GM18909 (cell line): ENCODE measurements around the gene OPN4.

Source experiments
- ATAC-seq: cut with Tn5 transposase; IDR thresholded peaks from one replicate; pipeline ENCODE4 v1.9.1; 2021; ENCODE audit warnings: mild to moderate bottlenecking; ENCODE audit not compliant: unreplicated experiment, poor library complexity

The OPN4 gene

DNA sequence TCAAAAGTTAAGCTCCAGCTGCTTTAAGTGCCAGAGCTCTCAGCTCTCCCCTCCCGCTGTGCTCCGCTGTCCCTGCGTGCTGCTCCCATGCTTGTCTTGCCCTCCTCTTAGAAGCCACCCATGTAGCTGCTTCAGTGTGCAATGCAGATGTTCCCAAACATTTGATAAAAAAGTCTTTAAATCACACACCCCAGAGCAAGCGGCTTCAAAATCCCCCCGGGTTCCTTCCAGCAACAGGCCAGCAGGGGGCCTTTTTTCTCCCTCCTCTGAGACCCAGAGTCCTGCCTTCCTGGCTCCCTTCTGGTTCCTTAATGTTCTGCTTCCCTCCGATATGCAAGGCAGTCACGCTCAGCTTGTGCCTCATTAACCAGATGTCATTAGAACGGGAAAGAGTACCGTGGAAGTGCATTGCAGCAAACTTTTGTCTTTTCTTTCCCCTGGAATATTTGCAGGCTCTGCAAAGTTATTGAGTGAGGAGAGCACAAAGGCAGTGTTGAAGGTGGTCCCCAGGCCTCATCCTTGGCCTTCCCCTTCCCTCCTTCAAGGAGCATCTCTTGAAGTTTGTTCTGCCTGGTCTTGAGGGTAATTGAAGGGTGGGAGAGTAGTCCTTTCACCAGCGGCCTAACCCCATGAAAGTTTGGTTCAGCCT is 39.5 kb downstream of the OPN4 start:
- ATAC-seq = no peak

DNA sequence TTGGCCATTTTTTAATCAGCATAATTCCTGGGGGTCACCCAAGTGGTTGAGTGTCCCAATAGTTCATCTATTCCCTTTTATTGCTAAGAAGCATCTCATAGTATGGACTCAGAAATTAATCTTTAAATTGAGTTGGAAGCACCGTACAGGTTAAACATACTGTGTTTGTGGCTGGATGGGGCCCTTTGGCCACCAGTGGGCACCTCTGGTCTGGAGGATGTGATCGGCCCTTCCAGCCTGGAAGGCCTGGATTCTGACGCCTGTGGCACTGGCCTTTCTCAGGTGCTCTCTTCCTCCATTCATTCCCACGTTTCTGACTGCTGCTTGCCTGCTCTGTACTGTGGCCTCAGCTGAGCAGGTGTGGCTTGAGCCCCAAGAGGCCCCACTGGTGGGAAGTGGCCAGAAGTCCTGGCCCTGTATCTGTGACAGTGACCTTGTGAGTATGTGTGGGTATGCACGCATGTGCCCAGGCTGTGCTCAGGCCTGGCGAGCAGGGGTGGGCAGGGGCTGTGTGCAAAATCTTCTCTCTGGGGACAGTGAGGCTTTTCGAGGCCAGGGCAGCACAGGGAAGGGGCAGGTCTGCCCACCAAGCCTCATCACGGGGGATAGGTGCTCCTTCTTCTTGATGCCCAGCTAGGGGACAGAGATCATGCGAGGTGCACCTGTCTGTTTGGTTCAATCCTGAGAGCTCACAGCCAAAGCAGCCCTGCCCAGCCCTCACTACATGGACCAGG is 44.0 kb downstream of the OPN4 start:
- ATAC-seq = no peak

DNA sequence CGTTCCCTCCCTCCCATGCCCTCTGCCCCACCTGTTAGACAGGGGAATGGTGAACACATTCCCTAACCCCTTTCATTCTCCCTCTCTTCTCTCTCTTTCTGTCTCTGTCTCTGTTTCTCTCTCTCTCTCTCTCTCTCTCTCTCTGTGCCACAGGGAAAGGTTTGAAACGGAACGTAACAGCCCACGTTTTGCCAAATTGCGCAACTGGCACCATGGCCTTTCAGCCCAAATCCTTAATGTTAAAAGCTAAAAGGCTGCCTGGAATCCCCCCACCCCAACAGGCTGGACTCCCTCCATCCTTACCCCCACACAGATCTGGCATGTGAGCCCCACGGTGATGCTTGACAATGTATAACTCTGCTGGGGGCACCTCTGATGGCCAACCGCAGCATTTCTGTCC is 44.8 kb downstream of the OPN4 start:
- ATAC-seq = no peak

DNA sequence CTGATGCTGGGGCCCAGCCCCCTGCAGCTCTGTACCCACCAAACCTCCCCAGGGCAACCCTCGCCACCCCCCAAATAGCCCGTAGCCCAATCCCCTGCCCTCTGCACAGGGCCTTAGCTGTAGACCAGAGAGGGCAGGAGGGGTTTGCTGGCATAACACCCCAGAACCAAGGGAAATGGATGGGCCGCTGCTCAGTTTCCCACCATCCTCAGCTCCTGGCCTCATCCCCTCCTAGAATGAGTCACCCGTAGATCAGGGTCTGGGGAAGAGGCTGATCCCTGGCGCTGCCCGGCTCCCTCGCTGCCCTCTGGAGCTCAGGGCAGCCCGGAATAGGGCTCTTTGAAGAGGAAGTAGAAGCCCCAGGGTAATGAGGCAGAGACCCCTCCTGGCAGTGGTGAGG is 45.2 kb downstream of the OPN4 start:
- ATAC-seq = no peak

DNA sequence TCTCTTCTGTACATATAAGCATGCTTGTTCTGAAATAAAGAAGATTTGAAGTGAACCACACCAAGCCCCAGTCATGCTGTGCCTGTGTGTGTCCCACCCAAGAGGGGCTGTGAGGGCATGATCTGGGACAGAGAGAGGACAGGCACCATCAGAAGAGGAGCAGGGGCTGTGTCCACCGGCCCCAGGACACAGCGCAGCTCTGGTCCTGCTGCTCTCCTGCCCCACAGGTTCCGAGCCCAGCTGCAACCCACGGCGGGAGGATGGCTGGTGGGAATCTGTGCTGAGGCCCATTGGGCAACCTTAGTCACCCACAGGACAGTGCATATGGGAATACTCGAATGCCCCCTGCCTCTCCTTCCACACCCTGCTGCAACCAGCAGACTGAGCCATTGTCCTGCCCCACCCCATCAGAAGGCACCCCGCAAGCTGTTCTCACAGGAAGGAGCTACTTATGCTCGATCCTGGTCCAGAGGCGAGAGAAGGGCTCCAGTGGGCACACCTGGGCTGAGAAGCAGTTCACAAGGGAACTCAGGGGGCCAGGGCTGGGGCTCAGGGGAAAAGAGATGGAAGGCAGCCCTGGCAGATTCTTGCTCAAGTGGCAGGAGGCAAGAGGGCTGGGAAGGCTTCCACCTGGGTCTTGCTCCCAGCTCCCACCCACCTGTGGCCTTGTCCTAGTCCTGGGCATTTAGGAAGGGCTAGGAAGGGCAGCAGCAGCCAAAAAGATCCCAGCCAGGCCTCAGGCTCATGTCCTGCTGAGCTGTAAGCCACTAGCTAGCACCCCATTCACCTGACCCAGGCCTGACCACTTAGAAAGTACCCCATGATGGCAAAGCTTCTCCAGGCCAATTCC is 45.9 kb downstream of the OPN4 start:
- no peak for ATAC-seq

DNA sequence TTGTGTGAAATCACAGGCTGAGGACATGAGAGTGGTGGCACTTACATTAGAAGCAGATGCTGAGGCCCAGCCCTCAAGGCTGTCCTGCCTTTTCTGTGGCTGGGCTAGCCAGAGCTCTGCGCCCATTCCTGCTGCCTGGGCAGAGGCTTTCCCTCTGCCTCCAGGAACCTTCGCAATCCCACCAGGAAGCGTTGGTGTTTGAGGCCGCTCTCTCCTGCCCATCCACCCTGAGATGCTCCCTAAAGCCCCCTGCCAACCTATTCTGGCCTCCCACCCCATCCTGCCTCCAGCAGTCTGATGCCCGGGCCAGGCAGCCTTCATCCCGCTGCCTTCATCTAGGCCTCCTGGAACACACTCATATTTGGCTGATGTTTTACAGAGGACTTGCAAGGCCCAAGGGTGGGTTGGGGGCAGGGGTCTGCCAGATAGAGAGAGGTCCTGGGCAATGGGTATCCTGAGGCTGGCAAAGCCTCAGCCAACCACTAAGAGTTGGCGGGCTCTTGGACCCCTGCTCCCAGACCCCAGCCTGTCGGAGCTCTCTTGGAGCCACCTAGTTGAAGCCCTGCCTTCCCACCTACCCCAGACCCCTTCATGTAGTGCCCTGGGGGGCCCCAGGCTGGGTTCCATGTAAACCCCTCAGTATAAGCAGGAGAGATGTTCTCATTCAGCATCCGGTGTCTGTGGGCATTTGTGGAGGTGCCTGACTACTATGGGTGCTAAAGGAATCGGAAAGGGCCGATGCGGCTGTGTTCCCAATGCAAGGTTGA is 46.7 kb downstream of the OPN4 start:
- no peak for ATAC-seq

DNA sequence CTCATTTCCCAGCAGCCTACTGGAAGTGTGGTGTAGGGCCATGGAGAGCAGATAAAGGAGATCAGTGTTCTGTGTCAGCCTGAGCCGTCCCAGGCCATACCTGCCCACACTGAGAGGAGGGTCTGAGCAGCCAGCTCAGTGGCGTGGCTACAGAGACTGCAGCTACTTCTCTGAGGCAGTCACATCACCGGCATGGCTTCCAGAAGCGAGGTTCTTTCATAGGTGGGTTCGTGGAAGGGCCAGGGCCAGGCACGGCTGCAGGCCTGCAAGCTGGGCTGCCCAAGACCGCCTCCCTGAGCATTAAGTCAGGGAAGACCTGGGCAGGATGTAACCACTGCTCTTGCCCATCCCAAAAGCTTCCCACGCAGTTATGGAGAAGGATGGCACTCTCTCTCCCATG is 48.8 kb downstream of the OPN4 start:
- no peak for ATAC-seq

DNA sequence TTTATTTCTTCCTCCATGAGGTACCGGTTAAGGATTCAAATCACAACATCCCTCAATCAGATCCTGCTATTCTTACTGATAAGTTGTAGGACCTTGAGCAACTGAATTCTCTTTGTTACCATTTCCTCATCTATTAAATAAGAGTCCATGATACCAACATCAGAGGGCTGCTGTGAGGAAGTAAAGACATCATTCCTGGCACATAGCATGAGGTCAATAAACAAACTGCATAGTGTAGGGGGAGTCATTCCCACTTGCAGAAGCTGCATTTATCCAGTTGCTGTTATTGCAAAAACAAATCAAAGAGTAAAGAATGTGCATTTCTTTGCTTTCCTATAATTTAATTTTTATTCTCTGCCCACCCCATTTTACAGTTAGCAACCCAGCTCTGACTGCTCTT is 50.8 kb downstream of the OPN4 start:
- no peak for ATAC-seq

DNA sequence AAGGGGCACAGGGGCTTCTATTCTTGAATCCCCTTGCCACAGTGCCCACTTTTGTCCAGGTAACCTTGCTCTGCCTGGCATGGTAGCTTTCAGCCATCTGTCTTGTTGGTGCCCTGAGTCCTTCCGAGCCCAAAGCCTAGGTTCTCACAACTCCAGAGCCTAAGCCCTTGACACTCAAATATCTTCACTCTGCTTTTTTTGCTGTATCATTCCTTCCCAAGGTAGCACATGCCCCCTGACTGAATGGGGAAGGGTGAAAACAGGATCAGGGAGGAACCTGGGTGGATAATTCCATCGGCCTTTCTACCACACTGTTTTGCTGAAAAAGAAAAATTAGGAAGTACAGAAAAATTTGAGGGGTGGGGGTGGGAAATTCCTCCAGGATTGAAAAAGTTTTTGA is 51.6 kb downstream of the OPN4 start:
- no peak for ATAC-seq

DNA sequence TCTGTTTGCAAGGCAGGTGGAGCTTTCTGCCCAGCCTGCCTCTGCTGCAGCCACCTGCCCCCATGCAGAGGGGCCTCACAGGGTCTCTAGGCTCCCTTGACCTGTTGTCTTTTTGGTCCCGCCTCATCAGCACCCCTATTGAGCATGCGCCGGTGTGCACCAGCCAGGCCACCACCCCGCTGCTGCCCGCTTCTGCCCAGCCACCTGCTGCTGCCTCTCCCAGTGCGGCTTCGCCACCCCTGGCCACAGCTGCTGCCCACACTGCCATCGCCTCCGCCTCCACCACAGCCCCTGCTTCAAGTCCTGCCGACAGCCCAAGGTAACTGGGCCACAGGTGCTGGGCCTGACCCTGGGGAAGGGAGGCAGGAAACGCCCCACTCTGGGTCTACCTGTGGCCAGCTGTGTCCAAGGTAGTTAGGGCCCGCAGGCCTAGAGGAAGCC is 52.1 kb downstream of the OPN4 start:
- ATAC-seq = no peak

DNA sequence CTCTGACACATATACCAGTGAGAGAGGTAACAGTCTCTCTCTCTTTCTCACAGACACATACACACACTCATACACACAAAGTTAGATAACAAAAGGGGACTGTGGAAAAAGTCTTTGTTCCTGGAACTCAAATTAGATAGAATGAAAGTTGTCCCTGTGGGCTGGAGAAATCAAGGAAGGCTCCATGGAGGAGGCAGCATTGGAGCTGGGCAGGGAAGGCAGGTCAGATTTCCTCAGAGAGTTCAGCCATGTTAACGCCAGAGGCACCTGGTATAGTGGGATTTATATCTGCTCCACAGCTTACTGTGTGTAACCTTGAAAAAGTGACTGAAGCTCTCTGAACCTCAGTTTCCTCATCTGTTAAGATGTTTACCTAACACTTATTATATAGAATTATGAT is 52.6 kb downstream of the OPN4 start:
- no peak for ATAC-seq

DNA sequence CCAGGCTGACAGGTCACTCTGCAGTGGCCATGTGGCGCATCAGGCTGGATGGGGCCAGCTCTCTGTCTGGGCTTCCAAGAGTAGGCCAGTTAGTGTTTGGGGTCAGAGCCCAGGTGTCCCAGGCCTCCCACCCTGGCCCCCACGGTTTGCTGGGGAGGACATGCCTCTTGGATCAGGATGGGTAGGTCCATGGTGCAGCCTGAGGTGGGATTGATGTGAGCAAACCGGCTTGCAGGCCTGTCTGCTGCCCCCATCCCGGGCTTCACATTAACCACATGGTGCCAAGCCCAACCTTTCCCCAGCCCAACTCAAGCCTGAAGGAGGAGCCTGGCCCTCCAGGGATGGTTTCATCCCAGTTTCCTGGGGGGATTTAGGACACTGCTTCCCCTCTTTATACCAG is 53.2 kb downstream of the OPN4 start:
- no peak for ATAC-seq

DNA sequence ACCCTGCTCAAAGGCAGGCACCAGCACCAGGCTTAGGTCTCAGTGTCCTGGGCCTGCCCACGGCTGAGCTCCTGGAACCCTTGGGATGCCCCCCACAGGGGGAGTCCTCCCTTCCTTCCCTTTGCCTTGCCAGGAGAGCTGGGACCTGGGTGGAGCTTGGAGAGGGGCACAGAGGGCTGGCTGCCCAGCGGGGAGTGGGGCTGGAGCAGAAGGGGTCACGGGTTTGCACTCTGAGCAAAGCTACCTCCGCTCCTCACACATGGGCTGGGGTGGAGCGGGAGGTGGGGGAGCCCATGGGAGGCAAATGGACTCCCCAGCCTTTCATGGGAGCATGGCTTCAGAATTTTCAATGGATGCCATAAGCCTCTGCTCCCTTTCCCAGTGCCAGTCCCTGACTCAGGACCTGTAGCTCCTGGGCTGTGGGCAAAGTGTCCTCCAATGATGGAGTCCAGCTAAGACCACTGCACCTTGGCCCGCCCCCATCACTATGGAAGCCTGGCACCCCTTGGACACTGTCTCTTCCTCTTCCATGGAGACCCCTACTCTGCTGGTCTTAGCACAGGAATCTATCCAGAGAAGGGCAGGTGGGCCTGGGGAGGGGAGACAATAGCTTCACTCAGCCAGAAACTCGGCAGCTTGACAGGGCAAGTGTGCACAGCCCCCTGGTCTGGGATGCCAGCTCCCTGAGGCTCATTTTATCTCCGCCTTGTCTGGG is 53.9 kb downstream of the OPN4 start:
- ATAC-seq = no peak

DNA sequence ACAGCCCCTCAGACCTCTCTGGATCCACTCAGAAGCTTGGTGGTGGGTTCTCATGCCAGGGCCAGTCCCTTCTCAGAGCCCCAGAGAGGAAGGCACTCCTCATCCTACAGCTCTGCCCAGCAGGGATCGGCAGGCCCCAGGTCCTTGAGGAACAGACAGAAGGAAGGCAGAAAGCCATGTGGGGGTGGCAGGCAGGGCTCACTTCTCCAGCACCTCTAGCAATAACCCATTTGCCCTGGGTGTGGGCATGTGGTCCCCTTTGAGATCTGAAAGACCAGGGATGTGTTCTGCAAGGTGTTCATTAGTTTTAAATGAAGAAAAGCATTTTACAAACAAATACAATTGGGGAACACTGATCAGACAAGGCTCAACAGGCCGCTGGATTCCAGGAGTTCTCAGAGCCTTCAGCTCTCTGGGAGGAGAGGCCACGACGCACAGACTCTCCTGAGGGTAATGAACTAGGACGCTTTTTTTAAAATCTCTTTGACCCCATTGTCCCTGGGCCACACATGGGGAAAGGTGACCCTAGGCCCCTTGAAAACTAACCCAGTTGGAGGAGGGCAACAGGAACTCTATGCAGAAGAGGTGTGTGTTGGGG is 54.5 kb downstream of the OPN4 start:
- no peak for ATAC-seq

DNA sequence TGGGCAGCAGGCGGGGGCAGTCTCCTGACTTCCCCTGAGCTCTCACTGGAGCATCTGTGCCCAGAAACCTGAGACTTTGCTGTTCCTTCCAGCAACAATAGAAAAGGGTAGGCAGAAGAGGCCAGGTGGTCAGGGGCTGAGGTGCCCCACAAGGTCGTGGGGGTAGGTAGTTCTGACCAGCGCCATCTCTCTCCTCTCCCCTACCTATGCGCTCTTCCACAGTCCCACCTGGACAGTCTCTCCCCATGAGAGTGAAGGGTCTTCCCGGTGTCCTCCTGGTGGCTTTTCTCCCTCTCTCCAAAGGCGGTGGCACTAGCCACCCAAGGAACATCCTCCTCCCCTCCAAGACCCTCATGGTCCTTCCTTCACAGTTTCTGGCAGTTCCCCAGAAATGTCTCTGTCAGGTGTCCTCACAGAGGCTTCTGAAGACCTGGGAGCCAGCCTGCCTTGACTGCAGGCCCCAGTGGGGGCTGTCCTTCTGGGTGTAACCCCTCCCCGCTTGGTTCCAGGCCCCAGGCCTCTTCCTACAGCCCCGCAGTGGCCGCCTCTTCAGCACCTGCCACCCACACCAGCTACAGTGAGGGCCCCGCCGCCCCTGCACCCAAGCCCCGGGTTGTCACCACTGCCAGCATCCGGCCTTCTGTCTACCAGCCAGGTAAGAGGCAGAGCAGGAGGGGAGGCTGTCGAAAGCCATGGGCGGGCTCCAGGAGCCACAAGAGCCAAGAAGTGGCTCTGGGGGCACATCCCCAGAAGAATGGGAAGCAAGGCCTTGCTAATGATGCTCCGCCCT is 55.2 kb downstream of the OPN4 start:
- no peak for ATAC-seq

DNA sequence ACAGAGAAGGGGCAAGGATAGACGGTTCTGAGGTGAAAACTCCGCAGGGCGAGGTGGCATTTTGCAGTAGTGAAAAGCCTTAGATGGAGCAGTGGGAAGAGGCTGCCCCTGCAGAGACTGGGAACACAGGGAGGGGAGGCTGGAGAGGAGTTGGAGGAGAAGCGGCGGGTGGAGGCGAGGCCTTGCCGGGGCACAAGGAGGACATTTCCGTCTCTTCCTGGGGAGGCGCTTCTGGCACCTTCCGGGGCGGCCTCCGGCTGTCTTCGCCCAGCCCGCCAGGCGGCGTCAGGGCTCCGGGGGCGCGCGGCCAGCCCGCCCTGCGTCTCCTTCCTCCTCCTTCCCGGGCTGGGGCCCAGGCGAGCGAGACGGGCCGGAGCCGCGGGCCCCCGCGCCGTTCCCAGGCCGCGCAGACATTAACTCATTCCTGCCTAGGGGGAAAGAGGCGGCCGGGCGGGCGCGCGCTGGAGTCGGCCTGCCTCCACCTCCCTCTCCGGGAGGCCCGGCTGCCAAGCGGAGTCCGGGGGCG is 56.7 kb downstream of the OPN4 start:
- peak; percentile 86 for ATAC-seq

DNA sequence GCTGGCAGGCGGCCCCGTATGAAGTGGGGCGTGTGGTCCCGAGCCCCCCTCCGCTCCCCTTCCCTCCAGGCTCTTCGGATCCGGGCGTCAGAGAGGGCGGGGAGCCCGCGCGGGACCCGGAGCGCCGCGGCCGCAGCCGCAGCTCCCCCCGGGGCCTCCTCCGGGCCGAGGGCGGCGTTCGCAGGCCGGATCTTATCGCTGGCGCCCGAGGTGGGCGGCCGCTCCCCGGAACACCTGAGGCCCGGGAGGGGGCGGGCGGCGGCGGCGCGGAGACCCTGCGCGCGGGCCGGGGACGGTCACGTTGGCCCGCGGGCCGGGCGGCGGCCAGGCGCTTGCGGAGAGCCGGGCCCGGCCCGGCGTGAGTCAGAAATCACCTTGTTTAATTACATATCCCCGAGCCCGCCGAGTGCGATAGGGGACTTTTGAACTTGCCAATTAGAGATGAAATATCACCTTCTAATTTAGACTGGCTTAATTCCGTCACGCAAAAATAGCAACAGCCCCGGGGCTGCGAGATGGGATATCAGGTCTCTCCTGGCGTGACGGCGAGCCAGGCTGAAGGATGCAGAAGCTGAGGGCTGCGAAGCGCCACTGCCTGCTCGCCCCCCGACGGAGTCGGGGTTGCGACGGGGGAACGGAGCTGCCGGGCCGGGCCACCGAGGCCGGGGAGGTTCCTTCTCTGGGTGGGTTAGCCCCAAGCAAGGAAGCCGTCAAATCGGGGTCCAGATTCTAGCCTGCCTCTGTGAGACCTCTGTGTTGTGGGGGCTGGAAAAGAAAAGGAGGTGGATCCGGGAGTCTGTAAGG is 57.4 kb downstream of the OPN4 start:
- ATAC-seq = peak; percentile 47

DNA sequence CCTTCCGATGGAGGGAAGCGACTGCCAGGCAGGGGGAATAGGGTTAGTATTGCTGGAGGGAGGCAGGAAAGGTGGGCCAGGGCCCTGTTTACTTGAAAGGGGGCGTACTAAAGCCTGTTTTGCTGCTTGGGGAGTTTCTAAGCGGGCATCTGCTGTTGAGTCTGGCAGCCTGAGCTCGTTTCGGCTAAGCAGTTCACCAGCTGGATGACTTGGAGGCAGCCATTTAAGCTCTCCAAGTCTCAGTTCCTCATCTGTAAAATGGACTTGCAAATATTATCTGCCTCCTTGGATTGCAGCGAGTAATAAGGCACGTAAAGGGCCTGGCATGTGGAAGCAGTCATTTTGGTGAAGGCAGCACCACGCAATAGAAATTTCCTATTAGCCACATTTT is 58.0 kb downstream of the OPN4 start:
- ATAC-seq = no peak
